GM21529 (cell line): Measurements from ENCODE around the gene KCNN4.
"Not testable (repeated sequence)": the region's sequence is repeated elsewhere in the genome, so short reads cannot be mapped to it uniquely, and the experiment has no call there.

Experiments
- ATAC-seq: cut with Tn5 transposase; IDR thresholded peaks from one replicate; pipeline ENCODE4 v1.9.1; 2021; ENCODE audit not compliant: unreplicated experiment

KCNN4 gene

DNA sequence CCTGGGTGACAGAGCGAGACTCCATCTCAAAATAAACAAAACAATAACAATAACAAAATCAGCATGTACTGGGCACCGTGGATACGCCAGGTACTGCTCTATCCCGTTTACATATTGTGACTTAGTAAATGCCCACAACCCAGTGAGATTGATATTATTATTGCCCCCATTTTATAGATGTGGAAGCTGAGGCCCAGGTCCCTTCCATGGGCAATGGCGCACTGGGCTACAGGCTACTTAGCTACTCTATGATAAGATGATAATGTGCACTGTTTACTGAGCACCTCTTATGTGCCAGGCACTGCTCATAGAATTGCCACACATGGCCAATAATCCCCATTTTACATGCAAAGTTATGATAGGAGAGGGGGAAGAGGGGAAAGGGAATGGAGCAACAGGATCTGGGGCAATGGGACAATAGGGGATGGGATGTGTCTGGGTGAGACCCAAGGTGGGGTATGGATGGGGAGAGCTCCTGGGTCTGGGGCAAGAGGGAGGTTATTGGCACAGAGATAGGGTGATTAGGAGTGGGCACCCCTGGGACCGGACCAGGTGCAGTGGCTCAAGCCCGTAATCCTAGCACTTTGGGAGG lies 5.4 kb downstream of the KCNN4 start:
- ATAC-seq: no peak

DNA sequence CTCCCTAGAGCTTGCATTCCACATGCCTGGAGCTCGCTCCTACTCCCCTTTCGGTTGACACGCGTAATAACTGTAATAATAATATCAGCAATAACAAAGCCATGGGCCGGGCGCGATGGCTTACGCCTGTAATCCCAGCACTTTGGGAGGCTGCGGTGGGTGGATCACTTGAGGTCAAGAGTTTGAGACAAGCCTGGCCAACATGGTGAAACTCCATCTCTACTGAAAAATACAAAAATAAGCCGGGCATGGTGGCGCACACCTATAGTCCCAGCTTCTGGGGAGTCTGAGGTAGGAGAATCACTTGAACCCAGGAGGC lies 5.9 kb downstream of the KCNN4 start:
- ATAC-seq: not testable (repeated sequence)

DNA sequence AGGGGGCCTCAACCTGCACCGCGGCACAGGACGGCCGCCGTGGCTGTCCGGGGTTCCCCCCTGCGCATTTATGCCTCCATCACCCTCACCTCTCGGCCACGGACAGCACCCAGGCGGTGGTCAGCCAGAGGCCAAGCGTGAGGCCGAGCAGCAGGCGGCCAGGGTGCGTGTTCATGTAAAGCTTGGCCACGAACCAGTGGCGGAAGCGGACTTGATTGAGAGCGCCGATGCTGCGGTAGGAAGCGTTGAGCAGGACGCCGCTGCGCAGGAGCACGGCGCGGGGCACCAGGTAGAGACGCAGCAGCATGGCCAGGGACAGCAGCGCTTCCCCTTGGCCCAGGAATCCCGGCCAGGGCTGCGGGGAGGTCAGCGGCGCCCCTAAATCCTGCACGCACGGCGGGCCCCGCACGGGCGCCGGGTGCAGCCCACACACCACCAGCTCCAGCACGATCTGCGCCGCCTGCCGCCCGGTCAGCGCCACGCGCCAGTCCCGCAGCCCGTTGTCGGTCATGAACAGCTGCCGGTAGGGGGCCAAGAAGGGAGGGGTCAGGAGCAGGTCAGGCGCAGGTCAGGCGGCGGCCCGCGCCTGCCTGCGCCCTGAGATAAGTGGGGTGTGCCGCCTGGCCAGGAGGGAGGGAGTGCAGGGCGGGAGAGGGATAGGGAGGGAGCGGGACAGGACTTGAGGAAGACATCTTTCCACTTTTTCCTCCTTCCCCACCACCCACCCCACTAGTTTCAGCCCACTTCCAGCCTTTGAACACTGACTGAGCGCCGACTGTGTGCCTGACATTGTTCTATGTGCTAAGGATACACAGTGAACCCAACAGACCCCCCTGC lies 6.5 kb downstream of the KCNN4 start:
- no peak for ATAC-seq

DNA sequence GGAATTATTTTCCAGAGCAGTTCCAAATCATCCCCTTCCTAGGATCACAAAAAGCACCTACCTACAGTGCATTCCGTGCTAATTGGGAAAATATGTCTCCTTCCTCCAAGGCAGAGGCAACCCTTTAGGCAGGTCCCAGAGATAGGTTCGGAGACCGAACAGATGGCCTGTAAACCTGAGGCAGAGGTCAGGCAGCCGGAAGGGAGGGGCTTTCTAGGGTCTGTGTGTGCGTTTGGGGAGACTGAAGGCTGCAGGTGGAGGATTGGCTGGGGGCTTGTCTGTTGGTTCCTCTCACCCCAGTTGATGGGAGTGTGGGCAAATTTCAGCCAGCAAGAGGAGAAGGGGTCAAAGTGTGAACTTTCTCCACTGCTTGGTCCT lies 7.1 kb downstream of the KCNN4 start:
- no peak for ATAC-seq

DNA sequence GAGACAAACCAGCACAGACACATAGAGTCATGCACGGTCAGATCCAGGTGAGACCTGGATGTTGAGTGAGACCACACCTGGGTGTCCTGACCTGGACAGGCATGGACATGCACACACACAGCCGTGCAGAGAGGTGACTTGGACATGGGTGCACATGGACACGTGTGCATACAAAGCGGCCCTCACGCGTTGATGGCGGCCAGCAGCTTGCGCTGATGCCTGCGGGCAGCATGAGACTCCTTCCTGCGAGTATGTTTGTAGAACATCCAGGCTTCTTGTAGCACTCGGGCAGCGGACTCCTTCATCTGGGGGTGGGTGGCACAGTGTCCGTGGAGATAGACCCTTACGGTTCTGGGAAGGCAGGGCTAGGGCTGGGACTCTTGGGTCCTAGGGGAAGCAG lies 11.5 kb downstream of the KCNN4 start:
- ATAC-seq: no peak

DNA sequence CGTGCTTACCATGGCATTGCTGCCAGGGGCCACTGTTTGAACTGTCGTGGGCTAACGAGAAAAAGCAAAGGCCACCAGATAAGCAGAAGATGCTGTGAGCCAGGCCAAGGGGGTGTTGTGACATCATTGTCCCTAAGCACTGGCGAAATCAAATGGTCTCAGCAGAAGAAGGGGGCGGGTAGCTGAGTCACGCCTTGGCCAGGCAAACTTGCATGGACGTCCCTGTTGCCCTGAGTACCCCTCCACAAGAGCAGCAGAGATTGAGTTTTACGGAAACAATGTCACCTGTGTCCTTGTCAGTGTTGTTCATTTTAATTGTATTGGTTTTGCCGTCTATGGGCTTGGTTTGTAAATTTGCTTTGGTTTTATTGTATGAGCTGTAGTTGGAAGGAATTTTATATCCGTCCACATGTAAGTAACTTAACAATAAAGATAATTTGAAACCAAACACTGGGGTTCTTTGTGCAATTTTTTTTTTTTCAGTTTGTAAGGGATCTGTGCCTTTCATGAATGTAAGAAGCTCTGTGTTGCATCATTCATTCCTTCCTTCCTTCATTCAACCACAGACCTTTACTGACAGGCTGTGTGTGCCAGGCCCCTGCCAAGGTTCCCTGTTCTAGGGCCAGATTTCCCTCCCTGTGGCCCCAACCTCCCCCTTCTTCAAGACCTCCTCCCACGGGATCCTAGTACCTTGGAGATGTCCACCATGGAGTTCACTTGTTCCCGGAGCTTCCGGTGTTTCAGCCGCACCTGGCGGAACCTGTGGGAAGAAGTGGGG lies 12.3 kb downstream of the KCNN4 start:
- ATAC-seq: no peak

DNA sequence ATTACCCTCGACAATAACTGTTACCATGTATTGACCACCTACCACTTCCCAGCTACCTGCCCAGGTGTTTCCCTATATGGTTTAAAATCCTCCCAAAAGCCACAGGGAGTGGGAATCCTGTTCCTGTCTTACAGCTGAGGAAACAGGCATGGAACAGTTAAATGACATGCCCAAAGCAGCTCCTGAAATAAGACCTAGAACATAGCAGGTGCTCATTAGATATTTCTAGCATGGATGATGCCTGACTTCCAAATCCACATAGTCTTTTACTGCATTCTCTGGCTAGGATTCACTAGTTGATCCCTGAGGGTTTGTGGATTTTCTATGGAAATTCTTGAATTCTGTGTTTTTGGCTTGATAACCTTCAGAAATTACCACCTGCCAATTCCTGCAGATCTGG lies 13.0 kb downstream of the KCNN4 start:
- no peak for ATAC-seq

DNA sequence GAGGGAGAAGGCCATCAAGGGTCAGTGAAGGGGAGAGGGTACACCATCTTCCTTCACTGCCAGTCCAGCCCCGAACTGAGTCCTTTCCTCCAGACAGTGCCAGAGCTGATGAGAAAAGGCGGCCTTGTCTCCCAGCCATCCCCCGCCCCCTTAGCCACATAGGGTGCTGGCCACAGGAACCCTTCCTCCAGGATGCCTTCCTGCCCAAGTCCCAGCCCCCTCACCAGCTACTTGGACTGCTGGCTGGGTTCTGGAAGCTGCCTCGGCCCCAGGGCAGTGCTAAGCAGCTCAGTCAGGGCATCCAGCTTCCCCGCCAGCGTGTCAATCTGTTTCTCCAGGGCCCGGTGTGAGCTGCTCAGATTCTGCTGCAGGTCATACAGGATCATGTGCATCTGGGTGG lies 13.5 kb downstream of the KCNN4 start:
- no peak for ATAC-seq

DNA sequence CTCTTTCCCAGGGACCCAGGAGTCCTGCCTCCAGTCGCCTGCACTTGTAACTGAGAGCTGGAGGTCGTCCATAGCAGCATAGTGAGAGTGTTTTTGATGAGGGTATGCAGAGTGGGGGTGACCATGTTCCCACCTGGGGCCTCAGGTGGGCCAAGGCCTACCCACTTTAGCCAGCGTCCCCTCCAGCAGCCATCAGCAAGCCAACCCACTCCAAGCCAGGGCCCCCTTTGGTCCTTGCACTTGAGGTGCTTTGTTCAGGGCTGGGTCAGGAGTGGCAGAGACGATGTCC lies 14.1 kb downstream of the KCNN4 start:
- ATAC-seq: no peak

DNA sequence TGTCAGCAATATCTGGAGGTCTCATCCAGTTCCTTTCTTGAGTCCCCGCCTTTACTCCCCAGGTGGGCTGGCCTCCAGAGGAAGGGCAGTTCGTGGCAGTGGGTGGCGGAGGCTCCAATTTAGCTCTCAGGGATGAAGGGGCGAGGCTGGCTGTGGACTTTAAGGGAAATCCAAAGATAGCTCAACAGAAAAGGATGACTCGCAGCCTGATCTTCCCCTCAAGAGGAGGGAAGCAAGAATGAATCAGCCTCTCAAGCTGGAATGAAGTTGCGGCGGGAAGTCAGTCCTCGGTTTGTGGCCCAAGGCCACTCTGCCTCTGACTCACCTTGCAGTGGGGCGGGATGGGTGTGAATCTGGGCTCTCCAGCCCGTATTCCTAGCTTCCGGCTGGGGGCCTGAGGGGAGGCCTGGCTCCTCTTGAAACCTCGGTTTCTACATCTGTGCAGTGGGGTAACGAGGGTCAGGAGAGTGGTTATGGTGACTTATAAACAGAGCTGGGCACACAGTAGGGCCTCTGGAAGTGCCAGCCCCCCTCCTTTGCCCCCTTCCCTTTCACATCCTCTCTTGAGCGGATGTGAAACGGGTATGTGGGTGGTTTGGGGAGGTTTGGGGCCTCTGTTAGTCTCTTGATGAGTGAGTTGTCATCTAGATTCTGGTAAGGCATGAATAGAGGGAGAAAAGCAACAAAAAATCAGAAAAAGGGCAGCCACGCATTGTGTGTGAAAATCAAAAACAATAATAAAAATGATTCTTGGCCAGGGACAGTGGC lies 15.5 kb downstream of the KCNN4 start:
- ATAC-seq: peak; percentile 61

DNA sequence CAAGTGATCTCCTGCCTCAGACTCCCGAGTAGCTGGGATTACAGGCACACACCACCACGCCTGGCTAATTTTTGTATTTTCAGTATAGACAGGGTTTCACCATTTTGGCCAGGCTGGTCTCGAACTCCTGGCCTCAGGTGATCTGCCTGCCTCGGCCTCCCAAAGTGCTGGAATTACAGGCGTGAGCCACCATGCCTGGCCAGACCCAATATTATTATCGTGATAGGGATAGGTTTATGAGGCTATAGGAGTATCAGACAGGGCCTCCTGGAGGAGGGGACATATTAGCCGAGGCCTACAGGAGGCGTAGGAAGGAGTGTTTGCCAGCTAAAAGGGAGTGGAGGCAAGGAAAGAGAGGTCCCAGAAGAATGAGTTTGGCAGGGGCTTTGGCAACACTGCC lies 16.1 kb downstream of the KCNN4 start:
- not testable (repeated sequence) for ATAC-seq

DNA sequence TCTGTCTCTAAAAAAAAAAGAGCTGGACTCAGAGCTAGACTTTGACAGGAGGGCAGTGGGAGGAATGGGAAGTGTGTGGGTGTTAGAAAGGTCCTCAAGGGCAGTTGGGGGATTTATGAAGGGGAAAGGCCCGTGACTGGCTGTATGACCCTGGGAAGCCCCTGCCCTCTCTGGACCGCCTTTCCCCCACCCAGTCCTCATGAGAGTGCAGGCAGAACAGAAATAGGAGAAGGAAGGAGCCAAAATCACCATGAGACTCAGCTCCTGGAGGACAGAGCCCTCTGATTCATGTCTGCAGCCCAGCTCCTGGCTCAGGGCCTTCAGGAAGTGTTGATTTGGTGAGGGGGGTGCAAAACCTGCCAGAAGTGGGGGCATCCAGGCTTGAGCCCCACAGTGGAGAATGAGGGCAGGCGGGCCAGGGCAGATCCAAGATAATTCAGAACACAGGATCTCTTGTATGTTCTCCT lies 17.3 kb downstream of the KCNN4 start:
- no peak for ATAC-seq

DNA sequence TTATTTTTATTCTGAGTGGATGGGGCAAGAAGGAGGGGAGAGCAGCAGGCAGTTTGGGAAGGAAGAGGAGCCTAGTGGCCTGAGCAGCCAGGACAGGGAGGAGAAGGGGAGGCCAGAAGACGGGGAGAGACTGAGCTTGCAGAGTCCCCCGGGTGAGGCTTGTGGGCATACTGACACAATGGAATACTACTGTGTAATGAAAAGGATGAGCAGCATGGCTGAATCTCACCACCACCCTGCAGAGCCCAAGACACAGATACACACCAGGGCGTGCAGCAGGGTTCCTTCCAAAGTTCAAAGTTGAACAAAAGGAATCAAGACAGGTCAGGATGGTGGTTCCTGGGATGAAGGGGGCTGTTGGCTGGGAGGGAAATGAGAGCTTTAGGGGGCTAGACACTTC lies 18.0 kb downstream of the KCNN4 start:
- ATAC-seq: no peak

DNA sequence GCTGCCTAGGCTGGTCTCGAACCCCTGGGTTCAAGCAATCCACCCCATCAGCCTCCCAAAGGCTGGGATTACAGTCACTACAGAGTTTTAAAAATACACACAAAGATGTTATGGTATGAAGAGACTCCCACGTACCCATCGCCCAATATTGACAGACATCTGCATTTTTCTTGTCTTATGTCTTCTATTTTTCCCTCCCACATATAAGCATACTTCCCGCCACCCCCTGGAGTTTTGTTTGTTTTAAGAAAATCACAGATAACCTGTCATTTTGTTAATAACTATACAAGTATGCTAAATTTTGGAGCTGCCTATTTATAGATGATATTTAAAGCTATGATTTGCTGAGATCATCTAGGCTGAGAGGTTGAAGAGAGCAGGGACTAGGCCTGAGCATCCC lies 19.8 kb downstream of the KCNN4 start:
- no peak for ATAC-seq

DNA sequence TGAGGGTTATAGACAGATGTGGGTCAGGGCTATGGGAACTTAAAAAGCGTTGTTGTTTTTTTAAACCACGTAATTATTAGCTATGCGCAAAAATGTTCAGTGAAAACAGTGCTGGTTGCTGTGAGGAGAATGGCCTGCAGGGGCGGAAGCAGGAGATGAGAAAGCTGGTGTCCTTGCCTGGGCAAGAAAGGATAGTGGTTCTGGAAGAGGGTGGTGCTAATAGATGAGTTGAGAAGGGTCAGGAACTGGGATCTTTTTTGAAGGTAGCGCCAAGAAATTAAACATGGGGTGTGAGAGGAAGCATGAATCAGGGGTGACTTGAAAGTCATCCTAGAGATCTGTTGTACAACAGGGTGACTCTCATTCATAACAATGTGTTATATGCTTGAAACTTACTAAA lies 21.3 kb downstream of the KCNN4 start:
- no peak for ATAC-seq

DNA sequence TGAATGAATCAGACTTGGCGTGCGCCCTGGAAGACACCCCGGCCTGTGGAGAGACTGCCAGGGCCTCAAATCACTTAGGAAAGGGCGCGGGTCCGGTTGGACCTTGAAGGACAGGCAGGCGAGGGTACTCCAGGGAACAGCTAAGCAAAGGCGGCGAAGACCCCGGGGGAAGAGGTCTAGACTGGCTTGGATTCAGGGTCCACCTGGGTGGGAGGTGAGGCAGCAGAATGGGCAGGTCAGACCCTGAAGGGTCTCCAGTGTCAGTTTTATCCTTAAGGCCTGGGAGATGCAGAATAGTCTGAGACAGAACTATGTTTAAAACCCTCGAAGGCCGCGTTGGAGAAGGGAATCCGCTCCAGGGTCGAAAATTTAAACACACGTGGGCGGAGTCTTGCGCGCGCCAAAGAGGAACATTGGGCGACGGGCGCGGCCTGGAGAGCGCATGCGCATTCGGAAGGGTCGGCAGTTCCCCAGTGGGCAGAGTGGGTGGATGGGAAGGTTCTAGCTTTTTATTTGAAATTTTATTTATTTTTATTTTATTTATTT lies 25.4 kb downstream of the KCNN4 start:
- ATAC-seq: no peak

DNA sequence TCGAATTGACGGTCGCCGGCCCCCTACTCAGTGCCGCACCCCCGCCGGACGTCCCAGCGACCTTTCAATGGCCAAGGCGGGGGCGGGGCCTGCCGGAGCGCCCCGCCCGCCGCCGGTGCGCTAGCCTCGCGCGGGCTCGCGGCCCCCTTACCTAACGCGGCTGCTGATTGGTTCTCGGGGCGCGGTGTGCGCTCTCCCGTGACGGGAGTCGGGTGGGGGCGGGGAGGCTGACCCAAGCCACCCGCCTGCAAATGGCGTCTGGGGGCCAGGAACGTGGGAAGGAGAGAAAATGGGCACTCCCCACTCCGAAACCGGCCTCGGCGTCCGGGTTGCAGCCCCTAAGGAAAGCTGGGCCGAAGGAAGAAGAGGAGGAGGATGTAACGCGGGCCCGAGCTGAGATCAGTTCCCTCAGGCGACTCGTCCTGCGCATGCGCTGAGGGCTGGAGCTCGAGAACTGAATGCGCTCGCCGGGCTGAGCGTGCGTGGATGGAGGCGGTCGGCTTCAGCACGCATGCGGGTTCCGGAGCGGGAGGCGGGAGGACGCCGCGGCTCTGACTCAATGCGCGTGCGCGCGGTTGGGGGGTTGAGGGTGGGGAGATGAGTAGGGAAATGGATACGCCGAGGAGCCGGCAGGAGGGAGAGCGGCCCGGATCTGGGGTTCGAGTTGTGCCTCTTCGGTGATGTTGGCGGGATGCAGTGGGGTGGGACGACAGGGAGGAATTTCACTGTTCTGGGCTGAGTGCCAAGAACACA lies 26.1 kb downstream of the KCNN4 start, which contains the start of gene SMG9:
Gene SMG9 (minus strand): TSS at position 460 of the 753 bp plus-strand sequence. CDS start 4,221 bp downstream, outside the sequence.
- peak; percentile 51 for ATAC-seq

DNA sequence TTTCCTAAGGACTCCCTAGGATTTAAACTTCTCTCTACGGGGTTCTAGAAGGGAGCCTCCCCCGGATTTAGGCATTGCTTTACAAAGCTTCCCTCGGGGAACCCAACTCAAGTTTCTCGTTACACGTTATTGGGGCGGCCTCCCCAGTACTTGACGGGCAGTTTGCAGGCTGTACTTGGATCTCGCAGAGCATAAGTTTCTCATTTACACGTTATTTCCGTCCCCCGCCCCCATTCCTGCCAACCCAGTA lies 26.6 kb downstream of the KCNN4 start:
- no peak for ATAC-seq

DNA sequence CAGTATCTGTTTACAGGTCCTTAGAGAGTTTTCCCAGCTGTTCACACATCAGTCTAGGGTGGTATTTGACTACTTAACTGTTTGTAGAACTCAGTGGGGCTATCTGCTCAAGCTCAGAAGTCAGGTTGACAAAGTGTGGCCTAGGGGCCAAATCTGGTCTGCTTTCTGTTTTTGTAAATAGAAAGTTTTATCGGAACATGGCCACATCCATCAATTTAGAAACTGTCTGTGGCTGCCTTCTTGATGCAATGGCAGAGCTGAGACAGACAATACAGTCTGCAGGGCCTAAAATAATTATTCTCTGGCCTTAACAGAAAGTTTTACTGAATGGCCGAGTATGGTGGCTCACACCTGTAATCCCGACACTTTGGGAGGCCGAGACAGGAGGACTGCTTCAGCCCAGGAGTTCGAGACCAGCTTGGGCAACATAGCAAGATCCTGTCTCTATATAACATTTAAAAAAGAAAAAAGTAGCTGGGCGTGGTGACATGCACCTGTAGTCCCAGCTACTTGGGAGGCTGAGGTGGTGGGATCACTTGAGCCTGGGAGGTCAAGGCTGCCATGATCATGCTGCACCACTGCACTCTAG lies 28.4 kb downstream of the KCNN4 start:
- ATAC-seq: no peak

DNA sequence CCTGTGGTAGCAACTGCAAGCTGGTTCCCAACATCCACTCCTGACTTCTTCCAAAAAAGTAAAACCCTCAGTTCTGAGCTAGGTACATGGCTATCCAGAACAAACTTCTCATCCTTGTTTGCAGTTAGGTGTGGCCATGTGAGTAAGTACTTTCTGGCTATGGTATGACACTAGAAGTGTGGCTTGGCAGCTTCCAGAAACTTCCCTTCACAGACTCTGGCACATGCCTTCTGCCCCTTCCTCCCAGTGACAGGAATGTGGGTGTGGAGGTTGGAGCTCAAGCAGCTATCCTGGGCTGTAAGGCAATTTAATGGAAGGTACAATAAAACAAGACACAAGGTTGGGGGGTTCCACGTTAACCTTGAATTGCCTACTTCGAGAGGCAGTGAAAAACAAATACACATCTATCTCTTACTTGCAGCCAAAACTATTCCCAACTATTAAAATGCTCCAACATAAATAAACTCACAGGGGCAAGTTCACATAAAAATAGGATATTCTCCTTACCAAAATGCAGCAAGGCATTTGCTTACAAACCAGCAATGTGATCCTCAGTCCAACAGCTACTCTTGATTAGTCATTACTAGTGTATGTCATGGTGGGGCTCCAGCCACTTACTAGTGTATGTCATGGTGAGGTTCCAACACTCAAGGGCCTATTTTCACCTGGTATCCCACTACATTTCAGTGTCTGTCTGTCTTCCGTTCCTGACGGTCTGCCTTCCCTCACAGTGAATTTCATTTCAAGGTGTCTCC lies 29.1 kb downstream of the KCNN4 start:
- ATAC-seq: no peak
